ENCODE measurements around the gene UGGT2. TPM values are rescaled to one million over a fixed set of nuclear protein-coding genes. Genes with fewer than 3 reads are reported as not detected.
"Not testable (repeated sequence)": the region's sequence is repeated elsewhere in the genome, so short reads cannot be mapped to it uniquely, and the experiment has no call there.

Gene UGGT2
- total RNA-seq, 1 donor from 2014 or later: 45.1 TPM

GRCh38 chr13:95784161-95784899, 268.9 kb downstream of the UGGT2 start:
- peaks cover 9% of the 10 kb centered on the region for H3K9me3 Mint-ChIP-seq (ENCODE audit: low read depth)
- H3K4me3 Mint-ChIP-seq (ENCODE audit: low read depth): no peak overlapping the region
- no peak for DNase-seq (ENCODE audit: low spot score, unreplicated experiment)
- no peak for TF ChIP-seq CTCF (IDR thresholded peaks at IDR 0.05; ENCODE audit: unreplicated experiment)
- no peak overlapping the region for H3K27ac Mint-ChIP-seq
- peaks cover 20% of the 10 kb centered on the region for H3K36me3 Mint-ChIP-seq (ENCODE audit: insufficient read depth)
- no peaks in the 10 kb centered on the region for H3K27me3 Mint-ChIP-seq
- H3K4me1 Mint-ChIP-seq (ENCODE audit: low read depth): peaks cover 6% of the 10 kb centered on the region

- DNase-seq (ENCODE audit: low spot score, unreplicated experiment): no peak
- Mint-ChIP-seq H3K27ac (no peak overlapping the region), H3K4me1 (ENCODE audit: low read depth) (peaks cover 6% of the 10 kb centered on the region)
Observed at GRCh38 chr13:95783747-95784146, 269.5 kb downstream of the UGGT2 start.

GRCh38 chr13:95781940-95782339, 271.3 kb downstream of the UGGT2 start:
- H3K36me3 Mint-ChIP-seq (ENCODE audit: insufficient read depth): peaks cover 12% of the 10 kb centered on the region
- not testable (repeated sequence) for H3K27ac Mint-ChIP-seq; H3K9me3 Mint-ChIP-seq (ENCODE audit: low read depth); H3K4me1 Mint-ChIP-seq (ENCODE audit: low read depth); H3K27me3 Mint-ChIP-seq; H3K4me3 Mint-ChIP-seq (ENCODE audit: low read depth); DNase-seq (ENCODE audit: low spot score, unreplicated experiment)

More at GRCh38 chr13:95783747-95784146, 269.5 kb downstream of the UGGT2 start:
- no peak overlapping the region for H3K4me3 Mint-ChIP-seq (ENCODE audit: low read depth)
- peaks cover 9% of the 10 kb centered on the region for H3K9me3 Mint-ChIP-seq (ENCODE audit: low read depth)
- peaks cover 16% of the 10 kb centered on the region for H3K36me3 Mint-ChIP-seq (ENCODE audit: insufficient read depth)
- TF ChIP-seq CTCF (IDR thresholded peaks at IDR 0.05; ENCODE audit: unreplicated experiment): no peak
- H3K27me3 Mint-ChIP-seq: no peaks in the 10 kb centered on the region

GRCh38 chr13:95781016-95781415, 272.2 kb downstream of the UGGT2 start:
- Mint-ChIP-seq H3K9me3 (ENCODE audit: low read depth) (peaks cover 9% of the 10 kb centered on the region), H3K4me3 (ENCODE audit: low read depth) (no peak overlapping the region), H3K27ac (no peak overlapping the region), H3K36me3 (ENCODE audit: insufficient read depth) (peaks cover 10% of the 10 kb centered on the region), H3K4me1 (ENCODE audit: low read depth) (no peaks in the 10 kb centered on the region), H3K27me3 (no peaks in the 10 kb centered on the region)
- DNase-seq (ENCODE audit: low spot score, unreplicated experiment): no peak
- TF ChIP-seq CTCF (IDR thresholded peaks at IDR 0.05; ENCODE audit: unreplicated experiment): no peak

GRCh38 chr13:95779522-95779921, 273.7 kb downstream of the UGGT2 start:
- Mint-ChIP-seq H3K27me3 (no peaks in the 10 kb centered on the region), H3K36me3 (ENCODE audit: insufficient read depth) (peaks cover 10% of the 10 kb centered on the region), H3K9me3 (ENCODE audit: low read depth) (peaks cover 9% of the 10 kb centered on the region), H3K27ac (no peak overlapping the region), H3K4me3 (ENCODE audit: low read depth) (no peak overlapping the region), H3K4me1 (ENCODE audit: low read depth) (no peaks in the 10 kb centered on the region)
- TF ChIP-seq CTCF (IDR thresholded peaks at IDR 0.05; ENCODE audit: unreplicated experiment): no peak
- no peak for DNase-seq (ENCODE audit: low spot score, unreplicated experiment)

- Mint-ChIP-seq H3K9me3 (ENCODE audit: low read depth) (no peaks in the 10 kb centered on the region), H3K27ac (no peak overlapping the region), H3K4me1 (ENCODE audit: low read depth) (peaks cover 4% of the 10 kb centered on the region), H3K27me3 (no peaks in the 10 kb centered on the region), H3K36me3 (ENCODE audit: insufficient read depth) (peaks cover 10% of the 10 kb centered on the region), H3K4me3 (ENCODE audit: low read depth) (no peak overlapping the region)
- DNase-seq (ENCODE audit: low spot score, unreplicated experiment): no peak
- TF ChIP-seq CTCF (IDR thresholded peaks at IDR 0.05; ENCODE audit: unreplicated experiment): no peak
Observed at GRCh38 chr13:95771905-95772304, 281.3 kb downstream of the UGGT2 start.
